Stimulated activated CD4-positive, alpha-beta T cell treated with anti-CD3 and anti-CD28 coated beads, TNF-alpha, amount 100 ng/mL, for 24 hours (primary cell): ENCODE measurements around the gene SDC1.
"Not testable (repeated sequence)": the region's sequence is repeated elsewhere in the genome, so short reads cannot be mapped to it uniquely, and the experiment has no call there.

ENCODE experiments used
- DNase-seq, 3 experiments: peaks; one replicate each; pipeline ENCODE4 v3.0.0-alpha.2; 2020; ENCODE audit warnings: low read depth in 3 of 3

The SDC1 gene, protein sequence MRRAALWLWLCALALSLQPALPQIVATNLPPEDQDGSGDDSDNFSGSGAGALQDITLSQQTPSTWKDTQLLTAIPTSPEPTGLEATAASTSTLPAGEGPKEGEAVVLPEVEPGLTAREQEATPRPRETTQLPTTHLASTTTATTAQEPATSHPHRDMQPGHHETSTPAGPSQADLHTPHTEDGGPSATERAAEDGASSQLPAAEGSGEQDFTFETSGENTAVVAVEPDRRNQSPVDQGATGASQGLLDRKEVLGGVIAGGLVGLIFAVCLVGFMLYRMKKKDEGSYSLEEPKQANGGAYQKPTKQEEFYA

DNA sequence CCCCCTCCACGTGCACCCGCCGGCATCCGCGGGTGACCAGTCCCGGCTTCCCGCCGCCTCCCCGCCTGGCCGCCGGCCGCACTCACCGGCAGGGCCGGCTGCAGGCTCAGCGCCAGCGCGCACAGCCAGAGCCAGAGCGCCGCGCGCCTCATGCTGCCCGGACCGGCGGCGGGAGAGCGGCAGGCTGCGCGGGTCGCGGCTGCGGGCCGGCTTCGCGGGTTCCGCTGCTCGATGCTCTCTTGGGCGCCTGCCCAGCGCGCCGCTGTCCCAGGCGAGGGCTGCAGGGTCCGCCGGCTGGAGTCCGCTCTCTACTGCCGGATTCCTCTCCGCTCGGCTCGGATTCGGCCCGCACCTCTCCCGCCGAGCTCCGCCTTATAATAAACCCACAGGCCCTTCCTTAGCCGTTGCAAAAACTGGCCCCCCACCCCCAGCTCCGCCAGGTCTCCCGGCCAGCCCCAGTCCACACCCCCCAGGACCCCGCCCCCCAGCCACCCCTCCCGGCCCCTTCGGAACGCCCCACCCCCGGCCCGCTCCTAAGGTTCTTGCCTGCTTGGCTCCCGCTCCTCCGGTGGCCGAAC, at the start of gene SDC1:
Gene SDC1, minus strand, starts transcription at position 415 of the 578 bp plus-strand sequence. Its CDS starts 263 bp downstream, at position 152.
- DNase-seq = no peak

DNA sequence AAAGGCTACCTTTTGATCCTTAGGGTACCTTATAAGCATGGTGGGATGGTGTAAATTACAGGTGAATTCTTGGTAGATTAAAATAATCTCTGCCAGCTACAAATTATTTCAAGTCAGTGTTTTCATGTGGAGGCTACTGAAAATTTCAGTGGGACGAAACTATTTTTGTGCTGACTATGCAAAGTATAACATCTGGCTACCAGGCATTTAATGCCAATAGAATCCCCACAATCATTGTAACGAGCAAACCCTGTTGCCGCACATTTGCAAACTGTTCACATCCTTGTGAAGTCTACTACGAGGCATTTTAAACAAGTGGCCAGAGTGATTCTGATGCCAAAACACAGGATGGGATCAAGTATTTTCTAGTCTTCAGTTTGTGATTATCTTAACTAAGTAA, 48.1 kb upstream of the SDC1 start:
- no peak for DNase-seq

DNA sequence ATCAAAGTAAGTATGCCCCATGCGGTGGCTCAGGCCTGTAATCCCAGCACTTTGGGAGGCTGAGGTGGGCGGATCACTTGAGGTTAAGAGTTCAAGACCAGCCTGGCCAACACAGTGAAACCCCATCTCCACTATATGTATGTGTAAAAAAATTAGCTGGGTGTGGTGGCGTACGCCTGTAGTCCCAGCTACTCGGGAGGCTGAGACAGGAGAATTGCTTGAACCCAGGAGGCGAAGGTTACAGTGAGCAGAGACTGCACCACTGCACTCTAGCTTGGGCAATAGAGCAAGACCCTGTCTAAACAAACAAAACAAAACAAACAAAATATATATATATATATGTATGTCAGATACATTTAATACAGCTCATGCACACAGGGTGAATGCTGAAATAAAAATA, 43.4 kb upstream of the SDC1 start:
- not testable (repeated sequence) for DNase-seq

DNA sequence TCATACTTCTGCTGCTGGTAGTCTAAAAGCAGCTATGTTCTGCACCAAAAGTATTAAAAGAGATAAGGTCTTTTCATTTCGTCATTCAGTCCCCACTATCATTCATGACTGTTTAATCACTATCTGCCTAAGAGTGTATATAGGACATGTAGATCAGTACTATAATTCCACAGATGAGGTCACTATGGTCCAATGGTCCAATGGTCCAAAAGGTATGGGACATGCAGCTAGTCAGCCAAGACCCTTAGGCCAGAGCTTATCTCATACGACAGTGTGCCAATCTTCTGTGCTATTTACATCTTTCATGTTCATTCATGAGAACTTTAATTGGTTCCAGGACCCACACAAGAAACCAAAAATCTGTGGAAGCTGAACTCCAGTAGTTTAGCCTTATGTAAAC, 42.6 kb upstream of the SDC1 start:
- no peak for DNase-seq

DNA sequence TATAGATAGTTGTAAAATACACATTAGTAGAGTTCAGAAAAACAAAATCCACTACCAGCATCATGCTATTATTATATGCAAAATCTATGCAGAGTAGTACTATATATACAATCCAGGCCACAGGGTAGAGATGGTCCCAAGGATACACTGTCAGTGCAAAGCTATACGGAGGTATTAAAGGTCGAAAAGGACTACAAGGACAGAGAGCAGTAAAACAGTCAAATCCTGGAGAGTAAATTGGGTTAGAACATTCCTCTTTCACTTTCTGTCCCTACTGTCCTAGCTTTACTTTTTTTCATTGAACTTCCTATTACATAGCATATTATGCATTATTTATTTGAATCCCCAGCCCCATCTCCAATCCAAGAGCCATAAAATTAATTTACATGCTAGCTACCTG, 39.7 kb upstream of the SDC1 start:
- no peak for DNase-seq

DNA sequence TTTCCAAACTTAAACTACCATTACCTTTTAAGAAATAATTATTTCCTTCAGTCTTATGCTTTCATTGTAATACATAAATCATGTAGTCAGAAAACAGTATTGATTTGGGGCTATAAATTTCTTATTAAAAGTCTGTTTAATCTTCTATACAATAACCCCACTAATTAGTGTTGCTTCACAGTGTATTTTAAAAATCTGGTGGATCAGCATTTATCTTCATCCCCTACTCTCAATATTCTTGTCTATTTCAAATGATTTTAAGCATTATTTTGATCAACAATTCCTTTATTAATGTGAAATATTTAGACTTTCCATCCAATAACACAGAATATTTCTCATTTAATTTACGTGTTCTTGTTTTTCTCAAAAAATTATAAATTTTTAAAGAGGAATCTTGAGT, 32.5 kb upstream of the SDC1 start:
- no peak for DNase-seq

DNA sequence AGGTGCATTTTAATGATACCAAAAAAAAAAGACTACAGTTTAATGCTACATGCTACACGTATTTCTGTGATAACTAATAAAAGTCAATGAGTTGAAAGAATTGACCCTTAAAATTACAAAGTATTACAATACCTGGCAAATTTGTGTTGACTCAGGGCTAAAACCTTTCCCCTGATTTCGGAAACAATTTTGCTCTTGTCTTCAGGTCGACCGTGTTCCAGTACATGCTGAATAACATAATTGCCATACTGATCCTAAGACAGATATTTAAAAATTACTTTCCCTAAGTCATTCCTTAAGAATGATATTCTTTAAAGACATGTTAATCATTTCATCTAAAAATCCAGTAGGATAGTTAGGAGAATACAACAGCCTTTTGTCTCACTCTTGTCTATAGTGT, 29.8 kb upstream of the SDC1 start:
- no peak for DNase-seq

DNA sequence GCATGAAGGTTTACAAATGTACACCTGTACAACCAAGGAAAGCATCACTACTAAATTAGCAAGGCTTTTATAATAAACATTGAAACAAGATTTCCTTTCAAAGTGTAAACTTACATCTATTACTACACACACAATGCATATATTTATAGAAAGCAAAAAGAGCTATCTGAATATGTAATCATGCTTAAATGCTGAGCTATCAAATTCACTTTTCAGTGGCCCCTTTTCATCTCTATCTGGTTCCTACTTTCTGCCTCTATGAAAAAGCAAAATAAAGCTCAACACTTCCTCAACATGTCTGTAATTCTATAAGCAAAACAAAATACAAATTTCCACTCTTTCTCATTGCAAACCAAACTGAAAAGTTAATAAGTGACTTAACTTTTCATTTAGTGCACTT, 25.5 kb upstream of the SDC1 start:
- no peak for DNase-seq

DNA sequence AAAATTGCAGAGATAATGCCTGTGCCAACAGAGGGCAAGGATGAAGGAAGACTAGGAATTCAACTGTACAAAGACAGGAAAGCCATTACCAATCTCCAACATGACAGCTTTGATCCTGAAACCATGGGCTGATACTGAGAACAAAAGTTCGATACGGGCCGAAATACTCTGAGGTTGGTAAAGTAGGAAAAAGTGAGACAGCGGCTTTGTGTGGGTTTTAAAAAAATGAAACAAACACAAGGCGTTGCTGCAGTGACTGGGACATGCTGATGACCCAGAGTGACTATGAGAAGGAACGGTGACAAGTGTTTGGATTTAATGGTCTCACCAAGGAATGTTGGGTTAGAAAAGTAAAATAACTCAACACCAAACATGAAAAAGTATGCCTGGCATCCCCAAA, 24.2 kb upstream of the SDC1 start:
- DNase-seq = no peak

DNA sequence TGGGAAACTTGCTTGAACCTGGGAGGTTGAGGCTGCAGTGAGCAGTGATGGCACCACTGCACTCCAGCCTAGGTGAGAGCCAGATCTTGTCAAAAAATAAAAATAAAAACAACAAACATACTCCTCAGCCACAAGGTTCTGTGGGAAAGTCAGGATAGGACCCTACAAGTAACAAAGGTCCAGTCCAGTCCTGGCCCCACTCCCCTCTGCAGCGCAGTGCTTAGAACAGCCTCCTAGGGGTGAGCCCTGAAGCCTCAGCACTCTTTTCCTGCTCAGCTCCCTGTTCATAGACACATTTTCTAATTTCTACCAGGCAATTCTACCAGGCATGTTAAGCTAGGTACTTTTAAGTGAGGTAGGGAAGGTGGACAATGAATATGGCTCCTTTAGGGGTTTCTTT, 22.2 kb upstream of the SDC1 start:
- DNase-seq = no peak

DNA sequence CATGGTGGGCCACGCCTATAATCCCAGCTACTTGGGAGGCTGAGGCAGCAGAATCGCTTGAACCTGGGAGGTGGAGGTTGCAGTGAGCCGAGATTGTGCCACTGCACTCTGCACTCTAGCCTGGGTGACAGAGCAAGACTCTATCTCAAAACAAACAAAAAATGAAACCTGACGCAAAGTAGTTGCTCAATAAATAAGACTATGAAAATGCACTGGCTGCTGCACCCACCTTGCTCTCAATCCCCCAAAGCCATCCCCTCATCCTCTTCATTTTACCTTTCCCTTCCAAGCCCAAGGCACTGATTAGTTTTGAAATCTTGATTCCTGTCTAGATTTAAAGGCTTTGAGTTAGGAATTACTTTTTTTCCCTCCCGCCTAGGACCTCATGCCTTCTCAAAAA, 18.7 kb upstream of the SDC1 start:
- not testable (repeated sequence) for DNase-seq

DNA sequence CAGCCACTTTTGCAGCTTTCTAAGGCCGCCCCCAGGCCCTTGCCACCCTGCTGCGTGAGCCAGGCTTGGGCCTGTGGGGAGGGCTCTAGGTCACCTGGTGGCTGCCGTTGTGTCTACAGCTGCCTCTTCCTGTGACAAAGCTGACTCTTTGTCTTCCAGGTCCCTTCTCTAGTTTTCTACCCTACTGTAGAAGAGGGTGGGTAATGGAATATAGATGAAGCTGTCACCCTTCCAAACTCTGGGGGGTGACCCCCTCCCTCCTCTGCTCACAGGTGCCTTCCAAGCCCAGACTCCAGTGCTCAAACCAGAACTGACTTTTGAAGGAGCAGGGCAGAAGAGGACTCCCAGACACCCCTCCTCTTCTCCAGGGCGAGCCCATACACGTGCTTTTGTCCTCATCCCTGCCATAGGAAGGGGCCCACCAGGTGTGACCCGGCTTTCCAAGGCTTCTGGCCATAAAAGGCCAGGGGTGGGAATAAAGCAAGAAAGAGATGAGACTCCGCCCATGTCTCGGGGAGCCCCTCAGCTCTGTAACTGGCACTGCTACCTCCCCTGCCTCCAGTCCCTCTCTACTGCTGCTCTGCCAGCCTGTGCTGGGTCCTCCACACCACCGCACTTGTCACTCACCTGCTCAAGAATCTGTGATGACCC, 17.9 kb upstream of the SDC1 start:
- no peak for DNase-seq

DNA sequence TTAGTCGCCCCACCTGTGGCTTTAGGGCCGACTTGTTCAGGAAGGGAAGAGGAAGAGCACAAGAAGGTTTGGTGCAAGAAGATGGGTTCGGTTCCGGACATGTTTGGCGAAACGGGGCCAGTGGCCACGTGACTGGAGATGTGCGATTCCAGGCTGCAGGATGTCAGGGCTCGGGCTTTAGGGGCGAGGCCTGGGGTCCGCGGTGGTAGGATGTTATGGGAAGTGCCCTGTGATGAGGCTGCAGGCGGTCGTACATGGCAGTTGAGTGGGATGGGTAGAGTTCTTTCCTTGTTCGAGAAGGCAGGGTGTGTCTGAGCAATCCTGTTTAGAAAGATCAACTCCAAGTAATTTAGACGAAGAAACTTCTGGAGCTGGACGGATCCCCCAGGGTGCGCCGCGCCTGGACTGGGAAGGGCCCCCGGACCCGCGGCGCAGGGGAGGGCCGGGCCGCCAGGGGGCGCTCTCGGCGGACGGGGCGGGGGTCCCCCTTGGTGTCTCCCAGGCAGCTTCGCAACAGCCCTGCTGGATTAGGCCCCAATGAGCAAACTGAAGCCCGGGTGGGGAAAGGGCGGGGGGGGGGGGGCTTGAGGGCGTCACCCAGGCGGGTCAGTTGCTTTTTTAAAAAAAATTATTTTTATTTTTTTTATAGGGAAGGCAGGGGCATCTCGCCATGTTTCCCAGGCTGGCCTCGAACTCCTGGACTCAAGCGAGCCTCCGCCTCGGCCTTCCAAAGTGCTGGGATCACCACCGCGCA, 17.2 kb upstream of the SDC1 start:
- peak in 1 of 3 experiments; percentile 18 for DNase-seq

DNA sequence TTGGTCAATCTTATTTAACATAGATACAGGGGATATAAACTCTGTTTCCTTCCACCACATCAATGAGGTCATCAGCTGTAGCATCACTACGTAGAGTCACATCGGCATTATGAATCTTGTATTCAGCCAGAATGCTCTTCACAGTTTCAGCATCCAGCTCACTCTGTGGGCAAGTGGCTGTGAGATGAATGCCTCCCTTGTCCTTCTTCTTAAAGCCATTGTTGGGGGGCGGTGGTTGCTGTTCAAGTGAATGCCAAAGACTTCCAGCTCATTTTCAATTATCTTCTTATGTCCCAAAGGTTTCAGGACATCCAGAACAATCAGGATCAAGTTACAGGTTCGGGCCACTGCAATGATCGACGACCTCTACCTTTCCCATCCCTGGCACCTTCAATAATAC, 15.4 kb upstream of the SDC1 start:
- DNase-seq = not testable (repeated sequence)

DNA sequence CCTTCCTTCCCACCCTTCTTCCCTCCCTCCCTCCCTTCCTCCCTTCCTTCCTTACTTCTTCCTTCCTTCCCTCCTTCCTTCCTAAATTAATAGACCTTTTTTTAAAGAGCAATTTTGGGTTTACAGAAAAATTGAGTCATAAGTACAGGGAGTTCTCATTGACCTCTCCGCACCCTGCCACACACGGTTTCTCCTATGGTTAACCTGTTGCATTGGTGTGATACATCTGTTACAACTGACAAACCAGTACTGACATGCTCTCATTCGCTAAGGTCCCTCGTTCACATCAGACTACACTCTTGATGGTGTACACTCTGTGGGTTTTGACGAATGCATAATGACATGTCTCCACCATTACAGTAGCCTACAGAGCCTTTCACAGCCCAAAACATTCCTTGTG, 11.6 kb upstream of the SDC1 start:
- DNase-seq = no peak

DNA sequence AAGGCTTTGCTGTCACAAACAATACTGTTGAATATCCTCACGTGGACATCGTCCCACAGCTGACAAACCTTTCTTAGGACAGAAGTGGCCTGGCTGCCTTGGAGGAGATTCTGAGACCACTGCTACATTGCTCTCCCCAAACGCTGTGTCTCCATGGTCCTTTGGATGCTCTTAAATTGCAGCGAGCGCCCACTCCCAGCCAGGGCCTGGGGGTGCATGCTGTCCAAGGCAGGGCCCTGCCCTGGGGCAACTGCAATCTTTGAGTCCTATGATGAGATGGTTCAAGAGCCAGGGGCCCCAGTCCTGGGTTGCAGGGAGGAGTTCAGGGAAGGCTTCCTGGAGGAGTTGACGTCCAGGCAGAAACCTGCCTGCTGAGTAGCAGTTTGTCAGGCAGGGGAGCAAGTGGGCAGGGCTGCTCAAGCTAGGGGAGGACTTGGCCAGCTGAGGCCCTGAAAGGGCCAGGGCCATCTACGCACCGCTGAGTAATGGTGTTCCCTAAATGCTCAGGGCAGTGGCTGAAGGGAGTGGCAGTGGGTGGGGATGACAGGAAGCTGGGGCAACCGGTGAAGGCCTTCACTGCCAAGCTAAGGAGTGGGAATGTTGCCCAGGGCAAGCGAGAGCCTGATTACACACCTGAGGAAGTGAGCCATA, 10.8 kb upstream of the SDC1 start:
- DNase-seq = no peak

DNA sequence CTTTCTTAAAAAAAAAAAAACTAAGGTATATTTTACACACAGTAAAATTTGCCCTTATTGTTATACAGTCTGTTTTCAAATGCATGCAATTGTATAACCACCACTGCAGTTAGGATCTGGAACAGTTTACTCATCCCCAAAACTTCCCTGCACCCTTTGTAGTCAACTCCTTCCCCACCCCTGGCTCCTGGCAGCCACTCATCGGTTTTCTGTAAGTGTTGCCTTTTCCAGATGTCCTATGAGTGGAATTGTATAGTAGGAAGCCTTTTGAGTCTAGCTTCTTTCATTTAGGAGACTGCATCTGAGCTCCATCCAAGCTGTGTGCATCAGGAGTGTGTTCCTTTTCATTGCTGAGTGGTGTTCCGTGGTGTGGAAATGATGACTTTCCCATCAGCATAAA, 9.7 kb upstream of the SDC1 start:
- DNase-seq = not testable (repeated sequence)

DNA sequence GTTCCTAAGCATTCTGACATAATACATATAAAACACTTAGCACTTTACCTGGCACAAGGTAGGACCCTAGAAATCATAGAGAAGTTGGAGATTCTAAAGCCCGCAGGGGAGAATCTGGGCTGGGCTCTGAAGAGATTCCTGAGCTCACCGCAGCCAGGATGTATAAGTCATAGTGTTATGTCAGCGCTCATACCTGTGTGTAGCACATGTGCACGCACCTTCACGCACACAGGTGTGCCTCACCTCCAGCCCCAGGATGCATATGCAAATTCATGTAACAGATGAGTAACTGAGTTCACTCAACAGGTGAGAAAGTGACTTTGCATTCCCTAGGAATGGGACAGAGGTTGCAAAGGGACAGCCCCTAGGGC, 7.9 kb upstream of the SDC1 start:
- no peak for DNase-seq

DNA sequence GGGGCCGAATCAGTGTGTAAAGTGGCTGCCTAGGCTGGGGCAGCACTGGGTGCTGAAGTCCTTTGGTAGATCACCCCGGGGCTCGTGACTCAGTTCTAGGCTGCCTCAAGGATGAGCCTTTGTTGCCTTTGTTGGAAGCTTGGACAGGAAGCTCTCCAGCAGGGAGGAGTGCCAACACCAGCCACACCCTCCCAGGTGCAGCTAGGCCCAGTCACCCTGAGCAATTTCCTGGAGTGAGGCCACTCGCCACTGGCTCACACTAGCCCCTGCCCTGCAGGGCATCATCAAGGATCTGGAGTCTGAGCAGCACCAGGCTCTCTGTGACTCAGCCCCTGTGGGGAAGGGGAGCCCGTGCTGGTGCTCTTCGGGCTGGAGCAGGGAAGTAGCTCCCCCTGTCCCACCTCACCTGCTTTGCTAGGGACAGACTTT, 6.7 kb upstream of the SDC1 start:
- no peak for DNase-seq

DNA sequence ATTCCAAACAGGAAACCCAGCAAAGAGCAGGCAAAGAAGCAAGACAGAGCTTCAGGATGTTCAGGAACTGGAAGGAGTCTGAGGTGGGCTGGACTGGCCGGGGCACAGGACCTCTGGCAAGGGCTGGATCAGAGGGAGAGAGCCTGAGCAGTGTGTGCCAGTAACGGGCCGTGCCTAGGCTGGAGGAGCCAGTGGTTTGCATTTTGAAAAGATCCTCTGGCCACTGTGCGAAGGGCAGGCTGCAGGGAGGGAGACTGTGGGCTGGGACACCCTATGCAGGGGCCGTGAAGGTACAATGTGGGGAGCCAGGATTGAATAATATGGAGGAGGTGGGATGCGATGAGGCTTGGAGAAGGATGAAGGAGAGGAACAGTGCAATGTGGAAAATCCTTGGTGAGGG, 6.2 kb upstream of the SDC1 start:
- no peak for DNase-seq

DNA sequence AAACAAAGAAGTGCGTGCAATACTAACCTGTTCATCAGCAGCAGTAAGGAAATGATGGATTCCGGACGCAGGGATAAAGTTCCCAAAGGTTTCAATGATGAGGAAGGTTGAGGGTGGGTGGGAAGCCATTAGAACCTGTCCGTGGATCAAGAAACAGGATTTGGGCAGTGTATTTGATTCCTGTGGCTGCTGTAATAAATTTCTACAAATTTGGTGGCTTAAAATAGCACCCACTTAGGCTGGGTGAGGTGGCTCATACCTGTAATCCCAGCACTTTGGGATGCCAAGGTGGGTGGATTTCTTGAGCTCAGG, 5.1 kb upstream of the SDC1 start:
- DNase-seq = no peak
